ENCODE measurements around the gene NFKBIZ.

Gene NFKBIZ

DNA sequence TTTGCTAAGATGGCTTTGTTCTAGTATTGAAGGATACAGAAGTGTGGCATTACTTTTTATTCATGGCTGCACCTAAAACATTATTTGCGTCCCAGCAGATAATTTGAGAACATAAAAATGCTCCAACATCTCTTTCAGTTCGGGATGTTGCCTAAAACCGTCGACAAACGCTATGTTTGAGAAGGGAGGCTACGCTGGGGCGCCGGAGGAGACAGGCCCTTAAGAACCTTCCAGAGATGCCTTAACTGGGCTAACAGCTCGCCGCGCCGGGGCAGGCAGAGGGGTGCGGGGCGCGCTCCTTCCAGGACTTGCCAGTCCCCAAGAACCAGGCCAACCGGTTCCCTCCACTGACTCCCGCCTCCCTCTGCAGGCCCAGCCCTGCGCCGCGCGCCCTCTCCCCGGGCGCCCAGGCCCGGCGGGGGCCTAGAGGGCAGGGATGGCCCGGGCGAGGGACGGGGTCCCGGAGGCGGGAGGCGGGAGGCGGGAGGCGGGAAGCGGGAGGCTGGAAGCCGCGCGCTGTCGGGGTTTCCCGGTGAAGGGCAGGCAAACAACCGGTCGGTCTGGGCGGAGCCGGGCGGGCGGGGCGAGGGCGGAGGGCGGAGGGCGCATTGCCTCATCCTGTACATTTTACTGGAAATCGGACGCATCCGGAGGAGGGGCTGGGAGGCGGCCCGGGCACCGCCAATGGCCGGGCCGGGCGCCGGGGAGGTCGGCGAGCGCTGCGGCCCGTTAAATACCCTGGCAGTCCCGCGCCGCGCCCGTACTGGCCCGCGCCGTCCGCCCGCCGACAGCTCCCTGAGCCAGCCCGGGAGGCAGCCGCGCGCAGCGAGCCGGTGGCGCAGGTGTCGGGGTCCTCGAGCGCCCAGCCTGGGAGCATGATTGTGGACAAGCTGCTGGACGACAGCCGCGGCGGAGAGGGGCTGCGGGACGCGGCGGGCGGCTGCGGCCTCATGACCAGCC is at the start of gene NFKBIZ:
Gene NFKBIZ (plus strand): TSS at position 761 of the 960 bp plus-strand sequence. CDS start 115 bp downstream, at position 876.
- DNase-seq = peak; percentile 95

DNA sequence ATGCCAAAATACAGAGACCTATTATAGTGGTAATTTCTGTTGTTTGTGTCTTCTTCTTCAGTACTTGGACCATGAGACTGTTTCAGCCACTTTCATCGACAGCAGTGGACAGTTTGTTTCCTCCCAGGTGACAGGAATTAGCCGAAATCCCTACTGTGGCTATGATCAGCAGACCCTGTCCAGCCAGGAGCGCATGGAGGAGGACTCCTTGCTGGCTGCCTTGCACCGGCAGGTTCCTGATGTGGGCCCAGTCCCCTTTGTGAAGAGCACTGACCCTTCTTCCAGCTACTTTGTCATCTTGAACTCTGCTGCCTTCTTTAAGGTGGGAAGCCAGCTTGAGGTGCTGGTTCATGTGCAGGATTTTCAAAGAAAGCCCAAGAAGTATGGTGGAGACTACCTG is 48.1 kb upstream of the NFKBIZ start:
- no peak for DNase-seq

- no peak for DNase-seq
These were observed 47.1 kb upstream of the NFKBIZ start for GRCh38 chr3:101802179-101802578.

GRCh38 chr3:101803173-101803782 is 46.0 kb upstream of the NFKBIZ start:
- peak; percentile 78 for DNase-seq

DNA sequence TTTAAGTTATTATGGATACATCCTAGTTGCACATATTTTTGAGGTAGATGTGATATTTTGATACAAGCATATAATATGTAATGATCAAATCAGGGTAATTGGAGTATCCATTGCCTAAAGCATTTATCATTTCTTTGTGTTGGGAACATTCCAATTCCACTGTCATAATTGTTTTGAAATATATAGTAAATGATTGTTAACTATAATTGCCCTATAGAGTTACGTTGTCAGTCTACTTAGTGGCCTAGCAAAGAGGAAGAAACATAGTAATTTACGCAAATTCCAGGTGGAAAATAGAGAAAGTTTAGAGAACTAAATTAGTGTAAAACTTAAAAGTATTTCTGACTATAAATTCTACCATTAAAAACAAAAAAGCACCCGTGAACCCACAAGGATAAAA is 45.4 kb upstream of the NFKBIZ start:
- no peak for DNase-seq

- DNase-seq = no peak
These were observed 42.8 kb upstream of the NFKBIZ start for GRCh38 chr3:101806491-101806890.

DNA sequence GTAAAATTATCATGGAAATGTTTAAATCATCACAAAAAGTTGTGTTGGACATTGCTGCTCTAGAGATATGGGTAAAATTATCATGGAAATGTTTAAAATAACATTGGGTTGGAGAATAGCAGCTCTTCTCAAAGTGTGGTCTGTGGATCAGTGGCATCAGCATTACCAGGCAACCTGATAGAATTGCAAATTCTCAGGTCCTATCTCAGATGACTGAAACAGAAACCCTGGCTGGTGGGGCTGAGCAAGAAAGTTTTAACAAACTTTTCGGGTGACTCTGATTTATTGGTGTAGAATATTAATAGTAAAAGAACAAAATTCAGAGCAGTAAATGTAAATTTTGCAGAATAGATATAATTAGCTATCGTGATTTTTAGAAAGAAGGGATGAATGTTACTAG is 41.4 kb upstream of the NFKBIZ start:
- peak; percentile 66 for DNase-seq

- DNase-seq = peak; percentile 50
These were observed 39.9 kb upstream of the NFKBIZ start for GRCh38 chr3:101809178-101810021.

GRCh38 chr3:101810022-101810418 is 39.3 kb upstream of the NFKBIZ start:
- DNase-seq = no peak

- peak; percentile 56 for DNase-seq
These were observed 37.4 kb upstream of the NFKBIZ start for GRCh38 chr3:101811875-101812274.

- no peak for DNase-seq
These were observed 36.4 kb upstream of the NFKBIZ start for GRCh38 chr3:101812895-101813294.

DNA sequence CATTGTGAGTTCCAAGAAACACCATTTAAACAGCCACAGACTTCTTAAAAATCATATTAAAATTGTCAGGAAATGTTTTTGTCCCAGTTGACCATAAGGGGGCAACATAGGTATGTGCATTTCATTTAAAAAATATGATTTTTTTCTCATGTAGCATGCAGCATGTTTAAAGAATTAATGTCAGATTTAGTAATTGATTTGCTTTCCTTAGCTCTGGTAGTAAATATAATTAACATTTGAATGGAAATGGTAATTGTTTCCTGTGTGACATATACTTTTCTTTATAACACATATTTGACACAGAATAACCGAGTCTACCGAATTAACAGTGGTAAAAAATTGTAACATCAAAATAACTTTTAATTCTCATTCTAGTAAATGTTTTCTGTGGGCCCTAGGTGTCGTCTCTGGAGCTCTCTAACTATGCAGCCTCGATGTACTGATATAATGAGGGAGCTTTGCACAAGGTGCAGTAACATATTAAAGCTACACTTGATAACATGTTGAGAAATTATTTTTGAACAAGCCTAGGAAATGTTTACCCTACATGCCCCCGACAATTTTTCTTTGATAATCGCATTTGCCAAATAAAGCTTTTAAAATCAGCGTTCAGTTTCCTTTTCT is 35.4 kb upstream of the NFKBIZ start:
- DNase-seq = peak; percentile 42

- no peak for DNase-seq
These were observed 34.5 kb upstream of the NFKBIZ start for GRCh38 chr3:101814835-101815234.

DNA sequence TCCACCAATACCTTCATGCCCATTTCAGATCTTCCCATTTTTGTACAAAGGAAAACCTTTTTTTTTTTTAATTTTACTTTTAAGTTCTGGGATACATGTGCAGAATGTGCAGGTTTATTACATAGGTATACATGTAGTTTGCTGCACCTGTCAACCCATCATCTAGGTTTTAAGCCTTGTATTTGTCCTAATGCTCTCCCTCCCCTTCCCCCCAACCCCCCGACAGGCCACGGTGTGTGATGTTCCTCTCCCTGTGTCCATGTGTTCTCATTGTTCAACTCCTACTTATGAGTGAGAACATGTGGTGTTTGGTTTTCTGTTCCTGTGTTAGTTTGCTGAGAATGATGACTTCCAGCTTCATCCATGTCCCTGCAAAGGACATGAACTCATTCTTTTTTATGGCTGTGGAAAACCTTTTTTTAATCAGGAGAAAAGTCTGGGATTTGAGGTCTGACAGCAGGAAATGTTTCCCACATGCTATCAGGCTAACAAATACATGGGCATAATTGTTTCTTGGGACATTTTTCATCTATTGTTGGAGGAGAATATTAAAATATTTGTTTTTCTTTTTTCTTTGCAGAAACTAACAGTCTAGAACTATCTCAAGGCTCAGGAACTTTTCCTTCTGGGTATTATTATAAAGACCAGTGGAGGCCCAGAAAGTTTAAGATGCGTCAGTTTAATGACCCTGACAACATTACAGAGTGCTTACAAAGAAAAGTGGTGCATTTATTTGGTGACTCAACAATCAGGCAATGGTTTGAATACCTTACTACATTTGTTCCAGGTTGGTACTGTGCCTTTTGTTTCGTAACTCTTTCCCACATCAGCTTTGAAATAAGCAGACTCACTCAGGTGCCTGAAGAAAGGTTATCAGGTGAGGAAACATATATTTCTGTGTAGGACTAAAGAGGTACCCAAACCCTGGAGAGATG is 32.8 kb upstream of the NFKBIZ start:
- no peak for DNase-seq

- no peak for DNase-seq
These were observed 31.3 kb upstream of the NFKBIZ start for GRCh38 chr3:101817992-101818391.

GRCh38 chr3:101819649-101820206 is 29.6 kb upstream of the NFKBIZ start:
- DNase-seq = no peak

GRCh38 chr3:101821503-101821902 is 27.8 kb upstream of the NFKBIZ start:
- DNase-seq = no peak

- DNase-seq = no peak
These were observed 25.8 kb upstream of the NFKBIZ start for GRCh38 chr3:101823525-101823924.

DNA sequence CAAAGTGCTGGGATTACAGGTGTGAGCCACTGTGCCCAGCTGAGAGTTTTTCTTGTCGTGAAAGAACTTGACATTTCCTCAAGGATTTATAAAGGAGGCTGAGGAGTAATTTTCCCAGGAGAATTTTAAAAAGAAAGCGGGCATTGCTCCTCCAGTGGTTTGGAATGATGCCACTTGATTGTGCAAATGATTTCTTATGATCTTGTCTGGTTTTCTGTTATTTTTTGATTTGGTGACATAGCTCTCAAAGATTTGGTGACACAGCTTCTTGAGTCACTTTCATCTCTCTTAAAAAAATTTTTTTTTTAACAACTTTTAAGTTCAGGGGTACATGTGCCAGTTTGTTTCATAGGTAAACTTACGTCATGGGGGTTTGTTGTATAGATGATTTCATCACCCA is 24.6 kb upstream of the NFKBIZ start:
- no peak for DNase-seq

GRCh38 chr3:101825904-101826445 is 23.3 kb upstream of the NFKBIZ start:
- peak; percentile 57 for DNase-seq
